Lower leg skin (tissue), 4 donors: Measurements from ENCODE around the gene CLCN1. TPM values are rescaled to one million over a fixed set of nuclear protein-coding genes. Genes with fewer than 3 reads are reported as not detected.

Experiments used
- DNase-seq, 2 donors: peaks; one replicate each; pipeline ENCODE4 v3.0.0-alpha.2; 2019; ENCODE audit warnings: low spot score in 2 of 2
- H3K4me3 ChIP-seq: fragments of 200-600 bp; sonication (generic); 2 replicates; pipeline ENCODE4 v1.5.1; 2017; ENCODE audit warnings: mild to moderate bottlenecking, low read depth; ENCODE audit not compliant: poor library complexity, severe bottlenecking
- CTCF ChIP-seq, 3 donors: fragments of 450-650 bp; IDR thresholded peaks; one replicate each; pipeline ENCODE4 v1.5.1; 2016; ENCODE audit warnings: antibody characterized with exemption in 3 of 3, mild to moderate bottlenecking in 3 of 3, moderate library complexity in 2 of 3
- POLR2A ChIP-seq, 2 donors: fragments of 450-650 bp; IDR thresholded peaks; one replicate each; pipeline ENCODE4 v1.6.1; 2016 to 2017; ENCODE audit warnings: antibody characterized with exemption in 2 of 2, mild to moderate bottlenecking in 1 of 2, moderate library complexity in 1 of 2
- WGBS, 2 donors: methylation state at CpG; one replicate each; pipeline ENCODE4 v1.1.5; 2018; 5-methylcytosine and 5-hydroxymethylcytosine counted together
- intact Hi-C: fragments of 100-400 bp; cut with DNase I; formaldehyde crosslinking; loops from one replicate; pipeline ENCODE4 v1.15.0; 2023; ENCODE audit warnings: low total_unique reads
- total RNA-seq, 4 donors: library from RNA; depleted of rRNA; stranded (reverse); fragments of >200 nt; gene quantifications; one replicate each; pipeline ENCODE4 v1.1.0, GENCODE V29; 2016

CLCN1 gene
- total RNA-seq, 4 donors from 2014 or later = not detected

- no peak for DNase-seq
- H3K4me3 ChIP-seq = no peak overlapping the region
- TF ChIP-seq CTCF (IDR thresholded peaks at IDR 0.05) (no peak), POLR2A (IDR thresholded peaks at IDR 0.05) (no peak)
- intact Hi-C loops = no loop called here
- 51 to 59% methylated on average over 1 of the region's 1 CpG for WGBS, 2 donors
These were observed 35.8 kb upstream of the CLCN1 start for GRCh38 chr7:143280160-143280559.

DNA sequence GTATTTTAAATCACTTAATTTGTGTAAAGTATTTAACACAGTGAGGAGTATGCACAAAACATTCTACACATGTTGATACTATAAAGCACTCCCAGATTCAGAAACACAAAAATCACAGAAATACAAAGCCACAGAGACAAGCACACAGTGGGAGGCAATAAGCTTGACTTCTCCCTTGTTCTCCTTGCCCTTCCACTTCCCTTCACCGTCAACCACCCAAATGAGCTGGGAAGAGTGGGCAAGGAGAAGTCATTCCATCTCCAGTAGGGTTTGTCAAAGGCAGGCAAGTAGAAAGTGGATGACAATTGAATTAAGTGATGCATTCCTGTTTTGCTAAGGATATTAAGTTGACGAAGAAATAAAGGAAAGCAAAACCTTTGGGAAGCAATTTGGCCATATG lies 35.3 kb upstream of the CLCN1 start:
- WGBS, 2 donors = 85 to 88% methylated on average over 2 of the region's 2 CpGs
- no peak for TF ChIP-seq CTCF (IDR thresholded peaks at IDR 0.05)
- TF ChIP-seq POLR2A (IDR thresholded peaks at IDR 0.05) = no peak
- DNase-seq = no peak
- H3K4me3 ChIP-seq = no peak overlapping the region
- intact Hi-C loops = no loop called here

- no peak overlapping the region for H3K4me3 ChIP-seq
- WGBS, 2 donors = 83 to 88% methylated on average over 2 of the region's 2 CpGs
- DNase-seq = no peak
- TF ChIP-seq CTCF (IDR thresholded peaks at IDR 0.05) (no peak), POLR2A (IDR thresholded peaks at IDR 0.05) (no peak)
- intact Hi-C loops = no loop called here
These were observed 34.4 kb upstream of the CLCN1 start for GRCh38 chr7:143281529-143281928.

DNA sequence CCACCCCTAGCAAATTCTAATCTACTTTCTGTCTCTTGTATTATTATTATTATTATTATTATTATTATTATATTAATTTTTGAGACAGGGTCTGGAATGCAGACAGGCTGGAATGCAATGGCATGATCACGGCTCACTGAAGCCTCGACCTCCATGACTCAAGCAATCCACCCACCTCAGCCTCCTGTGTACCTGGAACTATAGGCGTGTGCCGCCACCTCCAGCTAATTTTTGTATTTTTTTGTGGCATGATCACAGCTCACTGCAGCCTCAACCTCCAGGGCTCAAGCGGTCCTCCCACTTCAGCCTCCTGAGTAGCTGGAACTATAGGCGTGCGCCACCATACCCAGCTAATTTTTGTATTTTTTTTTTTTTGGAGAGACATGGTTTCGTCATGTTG lies 33.8 kb upstream of the CLCN1 start:
- no peak overlapping the region for H3K4me3 ChIP-seq
- TF ChIP-seq CTCF (IDR thresholded peaks at IDR 0.05) (no peak), POLR2A (IDR thresholded peaks at IDR 0.05) (no peak)
- DNase-seq = no peak
- WGBS, 2 donors = 94 to 95% methylated on average over 8 of the region's 8 CpGs
- intact Hi-C loops = no loop called here

DNA sequence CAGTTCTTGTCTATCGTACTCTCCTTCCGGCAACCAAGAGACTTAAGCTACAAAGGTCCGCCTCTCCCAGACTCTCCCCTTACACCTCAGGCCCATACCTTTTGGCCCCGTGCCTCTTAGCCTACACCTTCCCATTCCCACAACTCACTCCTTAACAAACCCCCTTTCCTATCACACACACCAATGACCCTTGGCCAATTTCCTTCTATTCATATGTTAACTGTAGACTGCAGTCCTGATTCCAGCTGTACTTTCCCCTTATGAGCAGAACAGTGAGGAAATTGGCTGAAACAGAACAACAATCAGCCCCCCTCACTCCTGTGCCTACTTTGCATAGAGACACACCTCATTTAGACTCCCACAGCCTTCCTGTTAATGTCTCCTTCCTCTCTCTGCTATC lies 32.5 kb upstream of the CLCN1 start:
- no peak for TF ChIP-seq CTCF (IDR thresholded peaks at IDR 0.05)
- no peak for TF ChIP-seq POLR2A (IDR thresholded peaks at IDR 0.05)
- no peak for DNase-seq
- H3K4me3 ChIP-seq = no peak overlapping the region
- intact Hi-C loops = no loop called here
- WGBS, 2 donors = 66 to 76% methylated on average over 4 of the region's 4 CpGs
